H1 (cell line): ENCODE data around the gene LUC7L3. TPM values are rescaled to one million over a fixed set of nuclear protein-coding genes. Genes with fewer than 3 reads are reported as not detected.

Experiments used
- CTCF ChIA-PET: fragments of 300-600 bp; sonication (Branson Sonifier 250); formaldehyde crosslinking; loops from one replicate; lab custom pipeline; 2021; ENCODE audit not compliant: partially characterized antibody; lab: Charles Lee
- POLR2A ChIA-PET: fragments of 300-600 bp; sonication (Branson Sonifier 250); formaldehyde crosslinking; loops from one replicate; lab custom pipeline; 2021; ENCODE audit warnings: inconsistent platforms; ENCODE audit not compliant: partially characterized antibody; lab: Charles Lee
- DNase-seq, 2 experiments: peaks; one replicate each; pipeline versions ENCODE4 v3.0.0 to v3.0.0-alpha.2; 2010 to 2022; ENCODE audit warnings: low spot score in 2 of 2, low read depth in 1 of 2, mixed read lengths in 1 of 2
- FAIRE-seq: peaks from 2 replicates; lab custom pipeline; 2011; peaks lifted over from hg19 to GRCh38; lab: Jason Lieb, UNC
- H2AFZ ChIP-seq: 2 replicates; pipeline ENCODE4 v1.8.1; 2012; ENCODE audit warnings: low read length, inconsistent platforms
- H2AK5ac ChIP-seq: 2 replicates; pipeline ENCODE4 v1.6.1; 2013; ENCODE audit warnings: low read depth, low read length
- H2BK120ac ChIP-seq: replicated peaks from 2 replicates; pipeline ENCODE3; 2013; ENCODE audit warnings: low read depth, low read length, inconsistent platforms
- H2BK12ac ChIP-seq: 2 replicates; pipeline ENCODE4 v1.6.1; 2013; ENCODE audit warnings: low read depth, low read length
- H2BK15ac ChIP-seq: 2 replicates; pipeline ENCODE4 v1.6.1; 2013; ENCODE audit warnings: low read length
- H2BK20ac ChIP-seq: 2 replicates; pipeline ENCODE4 v1.6.1; 2013; ENCODE audit warnings: low read length
- H2BK5ac ChIP-seq: 2 replicates; pipeline ENCODE4 v1.6.1; 2013; ENCODE audit warnings: low read depth, low read length
- H3K14ac ChIP-seq: 2 replicates; pipeline ENCODE4 v1.6.1; 2013; ENCODE audit warnings: inconsistent platforms; ENCODE audit not compliant: insufficient read length
- H3K18ac ChIP-seq: 2 replicates; pipeline ENCODE4 v1.6.1; 2013; ENCODE audit warnings: low read length; ENCODE audit errors: extremely low read depth
- H3K23ac ChIP-seq: 2 replicates; pipeline ENCODE4 v1.6.1; 2013; ENCODE audit warnings: inconsistent platforms; ENCODE audit not compliant: insufficient read length
- H3K23me2 ChIP-seq: 2 replicates; pipeline ENCODE4 v1.6.1; 2013; ENCODE audit warnings: low read depth, low read length
- H3K27ac ChIP-seq: 2 replicates; pipeline ENCODE4 v1.6.1; 2011; ENCODE audit warnings: low read depth, low read length, inconsistent platforms
- H3K27me3 ChIP-seq, 4 experiments: replicated peaks in 1 of 4; 1 replicate in 1 of 4; 2 replicates in 3 of 4; pipeline versions ENCODE4 v1.6.1 to v1.8.1; 2011 to 2013; ENCODE audit warnings: low read length in 3 of 4, mild to moderate bottlenecking in 3 of 4, inconsistent platforms in 2 of 4, mixed read lengths in 2 of 4, moderate library complexity in 1 of 4; ENCODE audit not compliant: control insufficient read depth in 3 of 4, insufficient read depth in 3 of 4; ENCODE audit errors: extremely low read depth in 1 of 4
- H3K36me3 ChIP-seq, 4 experiments: 2 replicates each; pipeline versions ENCODE4 v1.6.1 to v1.8.1; 2011 to 2013; ENCODE audit warnings: mild to moderate bottlenecking in 4 of 4, low read length in 3 of 4, moderate library complexity in 2 of 4, control low read depth in 1 of 4, inconsistent platforms in 1 of 4; ENCODE audit not compliant: insufficient read depth in 4 of 4, control insufficient read depth in 2 of 4
- H3K4ac ChIP-seq: replicated peaks from 2 replicates; pipeline ENCODE3; 2013; ENCODE audit warnings: low read length, low read depth, mixed read lengths, inconsistent platforms; ENCODE audit not compliant: insufficient read length
- H3K4me1 ChIP-seq, 4 experiments: replicated peaks in 1 of 4; 1 replicate in 1 of 4; 2 replicates in 3 of 4; pipeline versions ENCODE4 v1.6.1 to v1.8.1; 2011 to 2013; ENCODE audit warnings: low read length in 3 of 4, inconsistent platforms in 2 of 4, mixed read lengths in 1 of 4; ENCODE audit not compliant: insufficient read depth in 4 of 4, control insufficient read depth in 3 of 4
- H3K4me2 ChIP-seq, 2 experiments: 2 replicates each; pipeline versions ENCODE4 v1.6.1 to v1.8.1; 2011 to 2013; ENCODE audit warnings: low read depth in 2 of 2, low read length in 2 of 2, control low read depth in 1 of 2, inconsistent platforms in 1 of 2, mild to moderate bottlenecking in 1 of 2; ENCODE audit not compliant: insufficient read depth in 1 of 2
- H3K4me3 ChIP-seq, 4 experiments: fragments of 200-600, 300-600 bp in 1 of 4; sonication (generic), shearing (Covaris generic), sonication (Bioruptor Twin) in 1 of 4; 2 replicates each; pipeline versions ENCODE4 v1.5.1 to v1.8.1; 2011 to 2016; ENCODE audit warnings: low read length in 4 of 4, low read depth in 3 of 4, control low read depth in 2 of 4, inconsistent platforms in 2 of 4, mild to moderate bottlenecking in 2 of 4, mixed read lengths in 1 of 4, moderate library complexity in 1 of 4; ENCODE audit not compliant: insufficient read depth in 2 of 4; ENCODE audit errors: extremely low read depth in 1 of 4
- H3K56ac ChIP-seq: replicated peaks from 2 replicates; pipeline ENCODE3; 2013; ENCODE audit warnings: low read depth, mild to moderate bottlenecking, mixed read lengths, low read length, inconsistent platforms; ENCODE audit not compliant: insufficient read length
- H3K79me1 ChIP-seq: 2 replicates; pipeline ENCODE4 v1.6.1; 2013; ENCODE audit warnings: low read depth, low read length, control low read depth
- H3K79me2 ChIP-seq, 2 experiments: 2 replicates each; pipeline versions ENCODE4 v1.6.1 to v1.8.1; 2012 to 2013; ENCODE audit warnings: low read length in 2 of 2, mild to moderate bottlenecking in 2 of 2, inconsistent platforms in 1 of 2; ENCODE audit not compliant: insufficient read depth in 2 of 2, control insufficient read depth in 1 of 2
- H3K9ac ChIP-seq, 4 experiments: replicated peaks in 1 of 4; 1 replicate in 1 of 4; 2 replicates in 3 of 4; pipeline versions ENCODE4 v1.6.1 to v1.8.1; 2011 to 2013; ENCODE audit warnings: low read depth in 3 of 4, low read length in 3 of 4, control low read depth in 2 of 4, mild to moderate bottlenecking in 2 of 4, moderate library complexity in 2 of 4, inconsistent platforms in 1 of 4; ENCODE audit errors: extremely low read depth in 1 of 4
- H3K9me3 ChIP-seq, 2 experiments: 2 replicates each; pipeline versions ENCODE4 v1.6.1 to v1.8.1; 2012 to 2013; ENCODE audit warnings: mild to moderate bottlenecking in 2 of 2, moderate library complexity in 2 of 2, control low read depth in 1 of 2, inconsistent platforms in 1 of 2, low read depth in 1 of 2, low read length in 1 of 2, mixed read lengths in 1 of 2; ENCODE audit not compliant: insufficient read depth in 2 of 2
- H4K20me1 ChIP-seq, 2 experiments: replicated peaks in 1 of 2; 2 replicates each; pipeline versions ENCODE3 to v1.8.1; 2011 to 2013; ENCODE audit warnings: inconsistent platforms in 2 of 2, low read length in 2 of 2, mild to moderate bottlenecking in 1 of 2; ENCODE audit not compliant: insufficient read depth in 2 of 2, control insufficient read depth in 1 of 2
- H4K5ac ChIP-seq: 2 replicates; pipeline ENCODE4 v1.6.1; 2013; ENCODE audit warnings: low read length, low read depth, mixed read lengths, inconsistent platforms; ENCODE audit not compliant: insufficient read length
- H4K8ac ChIP-seq: 2 replicates; pipeline ENCODE4 v1.8.0; 2013; ENCODE audit warnings: mild to moderate bottlenecking, moderate library complexity, low read length, inconsistent platforms; ENCODE audit not compliant: insufficient read depth; ENCODE audit errors: extremely low read depth
- H4K91ac ChIP-seq: replicated peaks from 2 replicates; pipeline ENCODE3; 2013; ENCODE audit warnings: low read length, mixed read lengths, inconsistent platforms; ENCODE audit not compliant: insufficient read length
- ASH2L ChIP-seq: fragments of 200-600, 300-600 bp; sonication (generic); IDR thresholded peaks from one replicate; pipeline ENCODE4 v1.7.1; 2017; ENCODE audit warnings: low read length
- BACH1 ChIP-seq: IDR thresholded peaks from 2 replicates; pipeline ENCODE4 v1.6.1; 2012; ENCODE audit warnings: low read length, improper control_type of control experiment
- BCL11A ChIP-seq, 2 experiments: IDR thresholded peaks; one replicate each; pipeline ENCODE4 v1.6.1; 2011; ENCODE audit warnings: low read depth in 2 of 2, low read length in 2 of 2, mild to moderate bottlenecking in 2 of 2
- JUN ChIP-seq: IDR thresholded peaks from 2 replicates; pipeline ENCODE4 v1.6.1; 2011; ENCODE audit warnings: low read depth, mild to moderate bottlenecking, improper control_type of control experiment, low read length
- KDM5A ChIP-seq: fragments of 200-600 bp; IDR thresholded peaks from 2 replicates; pipeline ENCODE4 v1.7.1; 2012; ENCODE audit warnings: mild to moderate bottlenecking, low read length, inconsistent platforms, mixed read lengths
- POLR2AphosphoS5 ChIP-seq: IDR thresholded peaks from 2 replicates; pipeline ENCODE4 v1.6.1; 2011; ENCODE audit warnings: low read depth, low read length
- RAD21 ChIP-seq, 2 experiments: IDR thresholded peaks in 1 of 2; conservative IDR thresholded peaks in 1 of 2; 2 replicates each; pipeline ENCODE4 v1.6.1; 2011; ENCODE audit warnings: low read depth in 2 of 2, low read length in 2 of 2, improper control_type of control experiment in 1 of 2, inconsistent platforms in 1 of 2, mild to moderate bottlenecking in 1 of 2, moderate library complexity in 1 of 2
- RFX5 ChIP-seq: IDR thresholded peaks from 2 replicates; pipeline ENCODE4 v1.6.1; 2011; ENCODE audit warnings: low read depth, low read length, improper control_type of control experiment, borderline replicate concordance
- SIN3A ChIP-seq, 2 experiments: IDR thresholded peaks in 1 of 2; conservative IDR thresholded peaks in 1 of 2; 2 replicates each; pipeline ENCODE4 v1.6.1; 2011 to 2012; ENCODE audit warnings: low read length in 2 of 2, improper control_type of control experiment in 1 of 2, low read depth in 1 of 2, mild to moderate bottlenecking in 1 of 2
- SRF ChIP-seq: IDR thresholded peaks from 2 replicates; pipeline ENCODE4 v1.6.1; 2011; ENCODE audit warnings: mild to moderate bottlenecking, low read depth, low read length, moderate library complexity
- SUZ12 ChIP-seq: fragments of 200-600 bp; sonication (generic); IDR thresholded peaks from 2 replicates; pipeline ENCODE4 v1.6.1; 2012; ENCODE audit warnings: mild to moderate bottlenecking, inconsistent platforms, low read length, moderate library complexity, mixed read lengths
- TAF1 ChIP-seq: IDR thresholded peaks from 2 replicates; pipeline ENCODE4 v1.6.1; 2011; ENCODE audit warnings: mild to moderate bottlenecking, low read depth, low read length
- ZNF274 ChIP-seq: IDR thresholded peaks from 2 replicates; pipeline ENCODE4 v1.7.0; 2012; ENCODE audit warnings: low read length, borderline replicate concordance; ENCODE audit errors: extremely low read depth
- WGBS, 2 experiments: shearing (Covaris generic) in 1 of 2; methylation state at CpG; one replicate each; pipeline versions ENCODE4 v1.1.6 to v1.1.7; 2013 to 2015; ENCODE audit warnings: low lambda C conversion rate in 2 of 2, mixed read lengths in 2 of 2, inconsistent platforms in 1 of 2, low coverage in 1 of 2, missing lambda C conversion rate in 1 of 2; ENCODE audit not compliant: insufficient replicate concordance in 2 of 2, insufficient coverage in 1 of 2, insufficient read length in 1 of 2; ENCODE audit errors: extremely low coverage in 1 of 2, missing lambda C conversion rate in 1 of 2; 5-methylcytosine and 5-hydroxymethylcytosine counted together
- polyA plus RNA-seq, 7 experiments: library from polyadenylated mRNA; depleted of rRNA in 3 of 7; stranded (reverse) in 5 of 7; unstranded in 2 of 7; fragments of >200 nt in 5 of 7; fragments of 200-250 nt in 2 of 7; gene quantifications; 1 replicate in 5 of 7; 2 replicates in 1 of 7; 4 replicates in 1 of 7; pipeline versions ENCODE4 v1.2.1 to v1.2.3, GENCODE V29; 2011 to 2013; ENCODE audit warnings: missing spikeins in 2 of 7, mixed read lengths in 2 of 7
- total RNA-seq: library from RNA; stranded (reverse); fragmentation: NEBNext Ultra II Directional; extraction: Animal tissue kit (Norgen Biotek cat#: 25700); gene quantifications from 2 replicates; pipeline ENCODE4 v1.2.1, GENCODE V29; 2021

LUC7L3 gene
- total and polyA plus RNA-seq, 2 of the 8 experiments (the other 6 are each of a cell fraction or from before 2014, with no cell fraction given), result 102 to 126 TPM

- no peak overlapping the region for H2BK12ac ChIP-seq
- TF ChIP-seq BACH1, result no peak
- TF ChIP-seq RAD21 (IDR thresholded peaks at IDR 0.05 in 1 of 2, conservative IDR thresholded peaks at IDR 0.05 in 1 of 2; ENCODE audit: low read depth in 2 of 2, low read length in 2 of 2), result no peak
- no peak for TF ChIP-seq BCL11A (IDR thresholded peaks at IDR 0.05; ENCODE audit: low read depth in 2 of 2, low read length in 2 of 2)
- TF ChIP-seq POLR2AphosphoS5, result no peak
- no peak for TF ChIP-seq JUN
- no peak for TF ChIP-seq TAF1
- TF ChIP-seq KDM5A, result no peak
- TF ChIP-seq RFX5, result no peak
- TF ChIP-seq ASH2L, result no peak
- no peak for TF ChIP-seq SUZ12
- TF ChIP-seq ZNF274, result no peak
- TF ChIP-seq SRF, result no peak
- TF ChIP-seq SIN3A (conservative IDR thresholded peaks at IDR 0.05 in 1 of 2, IDR thresholded peaks at IDR 0.05 in 1 of 2; ENCODE audit: low read depth in 1 of 2, low read length in 2 of 2), result no peak
These were observed 47.3 kb upstream of the LUC7L3 start for GRCh38 chr17:50672071-50672470.

More at GRCh38 chr17:50672071-50672470, 47.3 kb upstream of the LUC7L3 start:
- no peak overlapping the region for H3K14ac ChIP-seq
- no peak overlapping the region for H2BK20ac ChIP-seq
- H4K91ac ChIP-seq, result no peak overlapping the region
- no peak overlapping the region for H2BK15ac ChIP-seq
- H3K79me2 ChIP-seq, result no peaks in the 10 kb centered on the region
- H3K27me3 ChIP-seq, result no peaks in the 10 kb centered on the region
- no peak overlapping the region for H4K8ac ChIP-seq
- no peaks in the 10 kb centered on the region for H3K23me2 ChIP-seq
- H3K56ac ChIP-seq, result no peak overlapping the region
- no peak overlapping the region for H2AK5ac ChIP-seq
- no peak overlapping the region for H2BK120ac ChIP-seq
- H3K36me3 ChIP-seq, result no peaks in the 10 kb centered on the region
- FAIRE-seq (no peak), DNase-seq (no peak)
- H3K18ac ChIP-seq, result no peak overlapping the region
- H3K9me3 ChIP-seq, result no peaks in the 10 kb centered on the region
- H3K27ac ChIP-seq, result no peak overlapping the region
- H3K4me3 ChIP-seq, result no peak overlapping the region
- no peak overlapping the region for H4K5ac ChIP-seq
- no peak overlapping the region for H3K23ac ChIP-seq
- no peaks in the 10 kb centered on the region for H4K20me1 ChIP-seq
- no peak overlapping the region for H2AFZ ChIP-seq
- H3K4me2 ChIP-seq, result no peak overlapping the region
- WGBS, 2 experiments, result 90% methylated on average over 5 of the region's 5 CpGs; no CpG with 5 or more reads in 1 of the 2 experiments
- no peak overlapping the region for H3K4ac ChIP-seq
- H3K79me1 ChIP-seq, result no peaks in the 10 kb centered on the region
- no peak overlapping the region; a peak in 1 of 7 replicates for H3K9ac ChIP-seq
- peaks cover 0 to 14% (median 3%) of the 10 kb centered on the region in 4 experiments; a peak in 5 of 7 replicates for H3K4me1 ChIP-seq
- no peak overlapping the region for H2BK5ac ChIP-seq
- POLR2A ChIA-PET, result interaction anchor here (0.7 to 2.1 kb wide), 2 partner anchors 20 to 112 kb away, joined by 3 to 5 read pairs; no protein-coding TSS in a partner anchor
- CTCF ChIA-PET, result interaction anchor here (1.4 to 5.1 kb wide), 3 partner anchors 12 to 126 kb away, joined by 3 to 32 read pairs (median 5); no protein-coding TSS in a partner anchor
